ENCODE data around the gene CSNK2A3. TPM values are rescaled to one million over a fixed set of nuclear protein-coding genes. Genes with fewer than 3 reads are reported as not detected.

Gene CSNK2A3
- total and polyA plus RNA-seq, 2 experiments from 2014 or later, result 0.91 to 4.1 TPM

- TF ChIP-seq ZNF462 (CRISPR knock-in tag; IDR thresholded peaks at IDR 0.05) (no peak), ETS1 (IDR thresholded peaks at IDR 0.05) (no peak), EZH2 (IDR thresholded peaks at IDR 0.05; ENCODE audit: low read depth, unreplicated experiment) (no peak)
These were observed 19.4 kb upstream of the CSNK2A3 start (continued) for GRCh38 chr11:11372461-11372860.

- Mint-ChIP-seq H3K27ac (no peak overlapping the region), H3K4me3 (no peak overlapping the region), H3K9me3 (no peaks in the 10 kb centered on the region; the same call in 2 of the 3 replicates), H3K27me3 (ENCODE audit: insufficient read depth, low read depth, poor library complexity) (peaks cover 2% of the 10 kb centered on the region), H3K36me3 (ENCODE audit: low read depth) (0 out of 3 replicates have a peak, but pooled peaks cover 3% of the 10 kb centered on the region), H3K4me1 (peaks cover 22% of the 10 kb centered on the region)
- DNase-seq (ENCODE audit: low spot score) (no peak), ATAC-seq (no peak)
- no peak overlapping the region for H3K4me2 ChIP-seq
- no peaks in the 10 kb centered on the region for H3K9me2 ChIP-seq (ENCODE audit: insufficient read depth)
- no peak overlapping the region for H3K27ac ChIP-seq (ENCODE audit: low read depth)
- peaks cover 7% of the 10 kb centered on the region; the same call in 1 of the 2 replicates for H3K4me1 ChIP-seq (ENCODE audit: insufficient read depth)
- H2AFZ ChIP-seq, result no peak overlapping the region
- H3K4me3 ChIP-seq, result no peak overlapping the region
- H3F3A ChIP-seq (replicated peaks; ENCODE audit: low read depth), result no peaks in the 10 kb centered on the region
- no peaks in the 10 kb centered on the region for H3K79me2 ChIP-seq (replicated peaks; ENCODE audit: insufficient read depth)
- H3K27me3 ChIP-seq (ENCODE audit: insufficient read depth), result no peaks in the 10 kb centered on the region
- no peaks in the 10 kb centered on the region for H3K36me3 ChIP-seq (ENCODE audit: insufficient read depth)
- no peaks in the 10 kb centered on the region for H4K20me1 ChIP-seq (replicated peaks; ENCODE audit: insufficient read depth)
- TF ChIP-seq JUNB (IDR thresholded peaks at IDR 0.05; ENCODE audit: unreplicated experiment), result no peak
- no peak for TF ChIP-seq CTCF (conservative IDR thresholded peaks at IDR 0.05; ENCODE audit: low read depth in 2 of 2)
- TF ChIP-seq ETS1 (IDR thresholded peaks at IDR 0.05), result no peak
These were observed 17.9 kb upstream of the CSNK2A3 start for GRCh38 chr11:11370962-11371303.

Data from GM23338 (cell line).